SH-SY5Y (cell line): Measurements from ENCODE around the gene NGFR.

ENCODE experiments used
- GATA2 ChIP-seq: IDR thresholded peaks from 2 replicates; pipeline ENCODE4 v1.6.1; 2011; ENCODE audit warnings: mild to moderate bottlenecking, low read depth, low read length
- GATA3 ChIP-seq: IDR thresholded peaks from 2 replicates; pipeline ENCODE4 v1.6.1; 2011; ENCODE audit warnings: low read depth, mild to moderate bottlenecking, low read length, moderate library complexity

GRCh38 chr17:49556223-49556943, 61.3 kb downstream of the NGFR start:
- no peak for TF ChIP-seq GATA3
- no peak for TF ChIP-seq GATA2
